ENCODE data around the gene ITPKC.
A peak's percentile ranks its signal among the peaks of the same experiment; 100 is the strongest.

ITPKC gene

DNA sequence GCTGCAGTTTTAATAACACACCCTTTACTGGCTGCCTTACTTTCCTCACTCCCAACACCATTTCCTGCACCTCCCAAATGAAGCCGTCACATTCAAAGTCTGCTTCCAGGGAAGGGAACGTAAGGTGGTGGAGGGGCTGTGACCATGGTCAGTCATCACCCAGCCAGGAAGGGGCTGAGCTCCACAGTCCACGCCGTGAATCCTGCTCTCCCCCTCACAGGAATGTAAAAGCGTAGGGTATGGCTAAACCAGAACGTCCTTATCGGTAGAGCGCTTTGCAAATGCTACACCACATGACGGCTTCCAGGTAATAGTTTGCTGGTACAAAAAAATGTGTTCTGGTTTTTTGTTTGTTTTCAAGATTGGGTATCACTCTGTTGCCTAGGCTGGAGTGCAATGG lies 33.5 kb upstream of the ITPKC start:
- Histone ChIP-seq H3K36me3 (ENCODE audit: insufficient read depth, low read length) (peaks cover 56% of the 10 kb centered on the region), H3K9me3 (replicated peaks; ENCODE audit: low read length) (no peaks in the 10 kb centered on the region), H3K4me1 (ENCODE audit: control insufficient read depth, insufficient read depth, low read length) (peaks cover 15% of the 10 kb centered on the region), H3K9ac (ENCODE audit: low read depth, low read length) (no peak overlapping the region), H3K4me3 (ENCODE audit: low read length) (no peak overlapping the region), H3K4me2 (ENCODE audit: low read length) (no peak overlapping the region), H3K27me3 (ENCODE audit: control insufficient read depth, insufficient read depth, low read length) (no peaks in the 10 kb centered on the region)

DNA sequence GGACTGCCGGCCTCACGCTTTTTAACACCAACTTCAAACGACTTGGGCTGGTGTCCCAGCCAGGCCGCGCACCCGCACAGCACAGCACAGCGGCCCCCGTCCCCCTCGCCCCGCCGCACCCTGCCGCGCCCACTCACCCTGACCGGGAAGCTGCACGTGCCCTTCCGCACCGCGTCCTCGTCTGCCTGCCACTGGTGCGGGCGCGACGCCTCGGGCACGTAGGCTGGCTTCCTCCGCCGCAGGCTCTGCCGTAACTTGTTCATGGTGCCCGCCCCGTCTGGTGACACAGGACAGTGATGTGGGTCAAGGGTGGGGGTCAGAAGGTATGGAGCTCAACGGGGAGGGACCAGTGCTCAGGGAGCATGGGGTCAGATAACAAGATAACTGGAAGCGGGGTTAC lies 32.6 kb upstream of the ITPKC start:
- Histone ChIP-seq H3K4me1 (ENCODE audit: control insufficient read depth, insufficient read depth, low read length) (peaks cover 23% of the 10 kb centered on the region), H3K9me3 (replicated peaks; ENCODE audit: low read length) (no peaks in the 10 kb centered on the region), H3K9ac (ENCODE audit: low read depth, low read length) (no peak overlapping the region), H3K4me3 (ENCODE audit: low read length) (no peak overlapping the region), H3K36me3 (ENCODE audit: insufficient read depth, low read length) (peaks cover 48% of the 10 kb centered on the region), H3K4me2 (ENCODE audit: low read length) (no peak overlapping the region), H3K27me3 (ENCODE audit: control insufficient read depth, insufficient read depth, low read length) (no peaks in the 10 kb centered on the region)

DNA sequence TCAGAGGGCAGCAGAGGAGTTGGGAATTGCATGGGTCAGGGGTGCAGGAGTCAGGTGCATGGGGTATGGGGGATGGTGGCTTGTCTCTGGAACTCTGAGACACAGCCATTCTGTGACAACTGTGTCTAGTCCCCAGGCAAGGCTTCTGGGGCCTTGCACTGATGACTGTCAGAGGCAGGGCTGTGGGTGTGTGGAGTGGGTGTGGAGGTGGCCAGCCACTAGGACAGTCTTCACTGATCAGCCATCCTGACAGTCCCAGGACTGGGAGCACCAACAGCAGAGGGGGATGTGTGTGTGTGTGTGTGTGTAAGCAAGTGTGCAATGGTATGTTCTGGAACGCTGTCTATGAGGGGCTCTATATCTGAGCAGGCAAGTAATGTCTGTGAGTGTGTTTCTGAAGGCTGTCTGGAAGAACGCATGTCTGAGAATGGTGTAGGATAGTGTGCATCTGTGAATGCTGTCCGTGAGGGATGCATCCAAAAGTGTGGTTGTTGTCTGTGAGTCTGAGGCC lies 31.8 kb upstream of the ITPKC start:
- no peak overlapping the region for H3K4me2 ChIP-seq (ENCODE audit: low read length)
- H3K36me3 ChIP-seq (ENCODE audit: insufficient read depth, low read length): peaks cover 48% of the 10 kb centered on the region
- no peak overlapping the region for H3K4me3 ChIP-seq (ENCODE audit: low read length)
- no peaks in the 10 kb centered on the region for H3K9me3 ChIP-seq (replicated peaks; ENCODE audit: low read length)
- peaks cover 23% of the 10 kb centered on the region for H3K4me1 ChIP-seq (ENCODE audit: control insufficient read depth, insufficient read depth, low read length)
- H3K27me3 ChIP-seq (ENCODE audit: control insufficient read depth, insufficient read depth, low read length): no peaks in the 10 kb centered on the region
- no peak overlapping the region for H3K9ac ChIP-seq (ENCODE audit: low read depth, low read length)

- no peak overlapping the region for H3K9ac ChIP-seq (ENCODE audit: low read depth, low read length)
- no peaks in the 10 kb centered on the region for H3K9me3 ChIP-seq (replicated peaks; ENCODE audit: low read length)
- H3K4me1 ChIP-seq (ENCODE audit: control insufficient read depth, insufficient read depth, low read length): peaks cover 23% of the 10 kb centered on the region
- H3K36me3 ChIP-seq (ENCODE audit: insufficient read depth, low read length): peaks cover 48% of the 10 kb centered on the region
- no peaks in the 10 kb centered on the region for H3K27me3 ChIP-seq (ENCODE audit: control insufficient read depth, insufficient read depth, low read length)
- H3K4me2 ChIP-seq (ENCODE audit: low read length): no peak overlapping the region
- H3K4me3 ChIP-seq (ENCODE audit: low read length): no peak overlapping the region
Observed at GRCh38 chr19:40685563-40685962, 31.3 kb upstream of the ITPKC start.

DNA sequence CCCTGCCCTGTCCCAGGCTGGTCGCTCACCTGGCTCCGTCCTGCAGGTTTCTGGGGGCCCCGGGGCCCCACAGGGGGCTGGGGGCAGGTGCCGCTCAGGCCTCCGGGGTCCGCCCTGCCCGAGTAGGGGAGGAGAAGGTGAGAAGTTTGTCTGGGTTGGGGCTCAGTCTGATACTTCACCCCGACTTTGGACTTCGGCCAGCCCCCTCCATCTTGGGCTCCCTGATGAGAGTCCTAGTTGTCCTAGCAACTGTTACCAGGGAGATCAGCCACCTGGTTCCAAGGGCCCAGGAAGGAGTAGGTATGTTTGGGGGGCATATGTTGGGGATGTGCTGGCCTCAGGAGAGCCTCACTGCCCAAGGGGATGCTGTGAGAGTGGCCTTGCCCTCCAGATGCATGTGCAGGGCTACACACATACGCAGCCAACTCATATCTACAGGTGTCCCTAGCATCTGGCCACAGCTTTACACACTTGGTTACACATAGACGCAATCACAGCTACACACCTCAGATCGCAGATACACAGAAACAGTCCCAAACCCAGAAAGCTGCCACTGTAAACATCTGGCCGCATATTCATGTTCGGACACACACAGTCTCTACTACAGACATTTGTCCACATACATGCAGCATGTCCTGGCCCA lies 29.9 kb upstream of the ITPKC start:
- H3K27me3 ChIP-seq (ENCODE audit: control insufficient read depth, insufficient read depth, low read length): no peaks in the 10 kb centered on the region
- H3K36me3 ChIP-seq (ENCODE audit: insufficient read depth, low read length): peaks cover 41% of the 10 kb centered on the region
- no peaks in the 10 kb centered on the region for H3K9me3 ChIP-seq (replicated peaks; ENCODE audit: low read length)
- H3K4me2 ChIP-seq (ENCODE audit: low read length): peak overlapping the region; percentile 96
- peaks cover 37% of the 10 kb centered on the region for H3K4me1 ChIP-seq (ENCODE audit: control insufficient read depth, insufficient read depth, low read length)
- peak overlapping the region; percentile 22 for H3K4me3 ChIP-seq (ENCODE audit: low read length)
- no peak overlapping the region for H3K9ac ChIP-seq (ENCODE audit: low read depth, low read length)

DNA sequence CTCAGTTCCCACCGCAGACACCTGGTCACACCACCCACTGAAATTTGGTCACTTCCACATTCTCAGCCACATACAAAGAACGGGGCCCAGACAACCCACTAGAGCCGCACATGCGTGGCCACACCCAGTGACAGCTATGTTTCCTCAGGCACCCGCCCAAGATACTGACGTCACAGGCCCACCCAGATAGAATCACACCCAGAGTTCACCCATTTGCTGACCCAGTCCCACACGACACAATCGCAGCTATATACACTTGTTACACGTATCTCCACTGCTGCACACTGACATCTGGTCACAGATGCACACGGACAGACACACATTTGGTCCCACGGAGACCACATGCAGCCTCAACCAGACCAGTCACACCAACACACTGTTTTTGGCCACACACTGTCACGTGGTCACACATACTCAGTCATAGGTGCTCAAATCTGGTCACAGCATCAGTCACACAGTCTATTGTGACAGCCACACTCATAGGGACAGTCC lies 29.3 kb upstream of the ITPKC start:
- Histone ChIP-seq H3K9ac (ENCODE audit: low read depth, low read length) (no peak overlapping the region), H3K27me3 (ENCODE audit: control insufficient read depth, insufficient read depth, low read length) (no peaks in the 10 kb centered on the region), H3K36me3 (ENCODE audit: insufficient read depth, low read length) (peaks cover 36% of the 10 kb centered on the region), H3K4me1 (ENCODE audit: control insufficient read depth, insufficient read depth, low read length) (peaks cover 38% of the 10 kb centered on the region), H3K4me2 (ENCODE audit: low read length) (peak overlapping the region; percentile 96), H3K9me3 (replicated peaks; ENCODE audit: low read length) (no peaks in the 10 kb centered on the region), H3K4me3 (ENCODE audit: low read length) (peak overlapping the region; percentile 78)

GRCh38 chr19:40688309-40688708 lies 28.6 kb upstream of the ITPKC start:
- H3K4me2 ChIP-seq (ENCODE audit: low read length): peak overlapping the region; percentile 96
- H3K4me1 ChIP-seq (ENCODE audit: control insufficient read depth, insufficient read depth, low read length): peaks cover 38% of the 10 kb centered on the region
- H3K36me3 ChIP-seq (ENCODE audit: insufficient read depth, low read length): peaks cover 29% of the 10 kb centered on the region
- H3K4me3 ChIP-seq (ENCODE audit: low read length): peak overlapping the region; percentile 78
- no peaks in the 10 kb centered on the region for H3K27me3 ChIP-seq (ENCODE audit: control insufficient read depth, insufficient read depth, low read length)
- H3K9me3 ChIP-seq (replicated peaks; ENCODE audit: low read length): no peaks in the 10 kb centered on the region
- H3K9ac ChIP-seq (ENCODE audit: low read depth, low read length): peak overlapping the region; percentile 92

DNA sequence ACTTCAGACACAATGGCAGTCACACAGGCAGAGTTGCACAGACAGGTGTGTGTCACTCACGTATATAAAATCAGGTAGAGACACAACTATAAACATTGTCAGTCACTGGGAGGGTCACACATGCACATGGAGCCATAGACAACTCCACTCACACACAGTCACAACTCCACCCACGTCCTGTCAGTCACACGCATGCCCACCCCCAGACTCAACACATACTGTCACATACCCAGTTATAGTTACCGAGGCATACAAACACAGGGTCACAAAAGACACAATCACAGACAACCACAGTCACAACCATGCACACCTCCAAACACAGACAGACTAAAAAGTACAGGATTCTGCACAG lies 27.9 kb upstream of the ITPKC start:
- H3K4me2 ChIP-seq (ENCODE audit: low read length): peak overlapping the region; percentile 96
- H3K27me3 ChIP-seq (ENCODE audit: control insufficient read depth, insufficient read depth, low read length): no peaks in the 10 kb centered on the region
- H3K4me3 ChIP-seq (ENCODE audit: low read length): peak overlapping the region; percentile 78
- peak overlapping the region; percentile 92 for H3K9ac ChIP-seq (ENCODE audit: low read depth, low read length)
- H3K4me1 ChIP-seq (ENCODE audit: control insufficient read depth, insufficient read depth, low read length): peaks cover 38% of the 10 kb centered on the region
- no peaks in the 10 kb centered on the region for H3K9me3 ChIP-seq (replicated peaks; ENCODE audit: low read length)
- H3K36me3 ChIP-seq (ENCODE audit: insufficient read depth, low read length): peaks cover 24% of the 10 kb centered on the region

GRCh38 chr19:40689339-40690049 lies 27.4 kb upstream of the ITPKC start:
- Histone ChIP-seq H3K9ac (ENCODE audit: low read depth, low read length) (peak overlapping the region; percentile 92), H3K4me3 (ENCODE audit: low read length) (peak overlapping the region; percentile 78), H3K4me1 (ENCODE audit: control insufficient read depth, insufficient read depth, low read length) (peaks cover 38% of the 10 kb centered on the region), H3K27me3 (ENCODE audit: control insufficient read depth, insufficient read depth, low read length) (no peaks in the 10 kb centered on the region), H3K4me2 (ENCODE audit: low read length) (peak overlapping the region; percentile 96), H3K9me3 (replicated peaks; ENCODE audit: low read length) (no peaks in the 10 kb centered on the region), H3K36me3 (ENCODE audit: insufficient read depth, low read length) (peaks cover 28% of the 10 kb centered on the region)

DNA sequence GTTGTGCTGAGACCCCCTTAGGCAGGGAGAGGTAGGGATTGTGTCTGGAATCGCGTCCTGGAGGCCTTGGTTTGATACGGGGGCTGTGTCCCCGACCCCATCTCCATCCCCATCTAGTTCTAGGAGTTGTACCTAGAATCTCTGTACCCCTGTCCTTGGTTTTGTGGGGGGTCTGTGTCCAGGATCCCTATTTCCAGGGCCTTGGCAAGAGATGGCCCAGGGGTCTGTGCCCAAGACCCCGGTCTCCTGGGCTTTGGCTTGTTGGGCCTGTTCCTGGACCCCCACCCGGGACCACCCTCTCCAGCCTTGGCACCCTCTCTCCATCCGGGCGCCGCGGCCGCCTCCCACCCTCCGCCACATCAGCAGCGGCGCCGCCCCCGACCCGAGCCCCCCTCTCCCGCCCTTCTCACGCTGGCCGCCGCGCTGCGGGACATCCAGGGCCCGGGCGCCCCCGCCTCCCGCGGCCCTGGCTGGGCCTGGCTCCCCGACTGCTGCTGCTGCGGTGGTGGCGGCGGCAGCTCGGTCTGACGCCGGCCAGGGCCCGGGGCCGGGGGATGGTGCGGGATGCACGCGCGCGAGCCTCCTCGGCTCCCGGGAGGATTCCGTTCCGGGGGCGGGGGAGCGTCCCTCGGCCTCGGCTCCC lies 26.7 kb upstream of the ITPKC start, which contains the start of gene NUMBL:
TSS of gene NUMBL (minus strand) at position 602 of the 643 bp plus-strand sequence. CDS start at position 434, 168 bp downstream.
- Histone ChIP-seq H3K36me3 (ENCODE audit: insufficient read depth, low read length) (peaks cover 24% of the 10 kb centered on the region), H3K9ac (ENCODE audit: low read depth, low read length) (peak within 1 kb of the TSS; percentile 92), H3K9me3 (replicated peaks; ENCODE audit: low read length) (no peaks in the 10 kb centered on the region), H3K4me3 (ENCODE audit: low read length) (peak within 1 kb of the TSS; percentile 78), H3K4me2 (ENCODE audit: low read length) (peak within 1 kb of the TSS; percentile 97), H3K27me3 (ENCODE audit: control insufficient read depth, insufficient read depth, low read length) (no peaks in the 10 kb centered on the region), H3K4me1 (ENCODE audit: control insufficient read depth, insufficient read depth, low read length) (peaks cover 38% of the 10 kb centered on the region)

- Histone ChIP-seq H3K9me3 (replicated peaks; ENCODE audit: low read length) (no peaks in the 10 kb centered on the region), H3K27me3 (ENCODE audit: control insufficient read depth, insufficient read depth, low read length) (no peaks in the 10 kb centered on the region), H3K4me3 (ENCODE audit: low read length) (peak overlapping the region; percentile 78), H3K36me3 (ENCODE audit: insufficient read depth, low read length) (peaks cover 17% of the 10 kb centered on the region), H3K4me1 (ENCODE audit: control insufficient read depth, insufficient read depth, low read length) (peaks cover 38% of the 10 kb centered on the region), H3K4me2 (ENCODE audit: low read length) (peak overlapping the region; percentile 97), H3K9ac (ENCODE audit: low read depth, low read length) (peak overlapping the region; percentile 92)
Observed at GRCh38 chr19:40690693-40691420, 26.1 kb upstream of the ITPKC start.

All from skeletal muscle satellite cell (primary cell).